ENCODE results near the gene C5orf22. TPM values are rescaled to one million over a fixed set of nuclear protein-coding genes. Genes with fewer than 3 reads are reported as not detected.

C5orf22 gene
- total RNA-seq, 2 experiments from 2014 or later: 20.5 to 33.5 TPM

DNA sequence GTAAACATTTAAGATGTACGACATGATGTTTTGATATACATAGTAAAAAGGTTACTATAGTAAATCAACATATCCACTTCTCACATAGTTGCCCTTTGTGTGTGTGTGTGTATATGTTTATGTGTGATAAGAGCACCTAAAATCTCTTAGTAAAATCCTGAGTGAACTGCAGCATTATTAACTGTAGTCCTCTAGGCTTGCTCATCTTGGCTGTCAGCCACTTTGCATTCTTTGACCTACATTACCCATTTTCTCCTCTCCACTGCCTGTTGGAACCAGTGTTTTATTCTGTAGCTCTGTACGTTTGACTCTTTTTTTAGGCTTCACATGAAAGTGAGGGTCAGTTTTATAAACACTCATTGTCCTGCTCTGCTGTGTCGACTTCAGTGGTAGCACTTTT is 24.4 kb downstream of the C5orf22 start:
- POLR2A ChIA-PET: no interaction called here

GRCh38 chr5:31559942-31560341 is 27.8 kb downstream of the C5orf22 start:
- no peak for TF ChIP-seq EZH2phosphoT487 (IDR thresholded peaks at IDR 0.05; ENCODE audit: borderline replicate concordance, low read depth, low read length)
- TF ChIP-seq, protein P1, sequence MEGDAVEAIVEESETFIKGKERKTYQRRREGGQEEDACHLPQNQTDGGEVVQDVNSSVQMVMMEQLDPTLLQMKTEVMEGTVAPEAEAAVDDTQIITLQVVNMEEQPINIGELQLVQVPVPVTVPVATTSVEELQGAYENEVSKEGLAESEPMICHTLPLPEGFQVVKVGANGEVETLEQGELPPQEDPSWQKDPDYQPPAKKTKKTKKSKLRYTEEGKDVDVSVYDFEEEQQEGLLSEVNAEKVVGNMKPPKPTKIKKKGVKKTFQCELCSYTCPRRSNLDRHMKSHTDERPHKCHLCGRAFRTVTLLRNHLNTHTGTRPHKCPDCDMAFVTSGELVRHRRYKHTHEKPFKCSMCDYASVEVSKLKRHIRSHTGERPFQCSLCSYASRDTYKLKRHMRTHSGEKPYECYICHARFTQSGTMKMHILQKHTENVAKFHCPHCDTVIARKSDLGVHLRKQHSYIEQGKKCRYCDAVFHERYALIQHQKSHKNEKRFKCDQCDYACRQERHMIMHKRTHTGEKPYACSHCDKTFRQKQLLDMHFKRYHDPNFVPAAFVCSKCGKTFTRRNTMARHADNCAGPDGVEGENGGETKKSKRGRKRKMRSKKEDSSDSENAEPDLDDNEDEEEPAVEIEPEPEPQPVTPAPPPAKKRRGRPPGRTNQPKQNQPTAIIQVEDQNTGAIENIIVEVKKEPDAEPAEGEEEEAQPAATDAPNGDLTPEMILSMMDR (conservative IDR thresholded peaks at IDR 0.05; ENCODE audit: low read length): no peak
- Histone ChIP-seq H3K4me1 (ENCODE audit: insufficient read depth, low read length, poor library complexity, severe bottlenecking) (no peaks in the 10 kb centered on the region), H3K27ac (ENCODE audit: low read depth, low read length, poor library complexity, severe bottlenecking) (no peak overlapping the region), H3K9me3 (ENCODE audit: low read length) (no peaks in the 10 kb centered on the region), H2AFZ (ENCODE audit: low read length) (no peak overlapping the region), H3K79me2 (ENCODE audit: insufficient read depth, low read depth, low read length) (no peaks in the 10 kb centered on the region), H4K20me1 (ENCODE audit: insufficient read depth, low read length) (no peaks in the 10 kb centered on the region), H3K9me2 (ENCODE audit: insufficient read depth, low read length) (no peaks in the 10 kb centered on the region), H3K4me2 (ENCODE audit: low read length) (no peak overlapping the region), H3K36me3 (ENCODE audit: insufficient read depth, low read length) (peaks cover 9% of the 10 kb centered on the region), H3K4me3 (ENCODE audit: low read depth, low read length, poor library complexity, severe bottlenecking) (no peak overlapping the region)
- BruUV-seq (replicated peaks): no TSS peak
- intact Hi-C loops (cut with micrococcal nuclease; ENCODE audit: unreplicated experiment): no loop called here
- POLR2A ChIA-PET: interaction anchor here (0.6 kb wide), 1 partner anchor 185 kb away, joined by 5 read pairs; no protein-coding TSS in a partner anchor
- CTCF ChIA-PET (ENCODE audit: unreplicated experiment): no interaction called here
- DNase-seq (ENCODE audit: low spot score): no peak

More for the DNA sequence above, 24.4 kb downstream of the C5orf22 start:
- H4K20me1 ChIP-seq (ENCODE audit: insufficient read depth, low read length): no peaks in the 10 kb centered on the region
- H3K4me2 ChIP-seq (ENCODE audit: low read length): no peak overlapping the region
- DNase-seq (ENCODE audit: low spot score): no peak
- no peak overlapping the region for H3K4me3 ChIP-seq (ENCODE audit: low read depth, low read length, poor library complexity, severe bottlenecking)
- no peak for TF ChIP-seq EZH2phosphoT487 (IDR thresholded peaks at IDR 0.05; ENCODE audit: borderline replicate concordance, low read depth, low read length)
- BruUV-seq (replicated peaks): no TSS peak
- no peaks in the 10 kb centered on the region for H3K9me3 ChIP-seq (ENCODE audit: low read length)
- H3K79me2 ChIP-seq (ENCODE audit: insufficient read depth, low read depth, low read length): no peaks in the 10 kb centered on the region
- no peaks in the 10 kb centered on the region for H3K9me2 ChIP-seq (ENCODE audit: insufficient read depth, low read length)
- intact Hi-C loops (cut with micrococcal nuclease; ENCODE audit: unreplicated experiment): no loop called here
- no peaks in the 10 kb centered on the region for H3K4me1 ChIP-seq (ENCODE audit: insufficient read depth, low read length, poor library complexity, severe bottlenecking)
- H3K36me3 ChIP-seq (ENCODE audit: insufficient read depth, low read length): peaks cover 36% of the 10 kb centered on the region
- H2AFZ ChIP-seq (ENCODE audit: low read length): no peak overlapping the region
- CTCF ChIA-PET (ENCODE audit: unreplicated experiment): no interaction called here
- H3K27ac ChIP-seq (ENCODE audit: low read depth, low read length, poor library complexity, severe bottlenecking): no peak overlapping the region

DNA sequence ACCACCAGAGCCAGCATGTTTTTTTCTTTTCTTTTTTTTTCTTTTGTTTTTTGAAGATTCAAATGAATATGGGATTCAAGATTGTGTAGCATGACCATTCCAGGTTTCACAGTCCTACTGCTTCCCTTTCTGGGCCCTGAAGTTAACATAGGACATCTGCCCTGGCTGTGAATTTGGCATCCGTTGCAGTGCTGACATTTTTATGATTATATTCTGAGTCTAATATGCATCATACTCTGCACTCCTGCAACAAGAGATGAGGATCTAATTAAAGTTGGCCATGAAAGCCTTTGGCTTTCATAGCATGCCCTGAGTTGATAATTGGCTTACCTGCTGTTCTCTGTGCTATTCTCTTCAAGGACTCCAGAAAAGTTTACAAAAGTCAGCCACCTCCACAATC is 29.8 kb downstream of the C5orf22 start:
- H3K9me2 ChIP-seq (ENCODE audit: insufficient read depth, low read length): no peaks in the 10 kb centered on the region
- H4K20me1 ChIP-seq (ENCODE audit: insufficient read depth, low read length): no peaks in the 10 kb centered on the region
- H3K9me3 ChIP-seq (ENCODE audit: low read length): no peaks in the 10 kb centered on the region
- H3K4me2 ChIP-seq (ENCODE audit: low read length): no peak overlapping the region
- no peak overlapping the region for H2AFZ ChIP-seq (ENCODE audit: low read length)
- ChIA-PET POLR2A (no interaction called here), CTCF (ENCODE audit: unreplicated experiment) (no interaction called here)
- BruUV-seq (replicated peaks): no TSS peak
- intact Hi-C loops (cut with micrococcal nuclease; ENCODE audit: unreplicated experiment): no loop called here
- no peaks in the 10 kb centered on the region for H3K36me3 ChIP-seq (ENCODE audit: insufficient read depth, low read length)
- H3K4me1 ChIP-seq (ENCODE audit: insufficient read depth, low read length, poor library complexity, severe bottlenecking): no peaks in the 10 kb centered on the region
- H3K4me3 ChIP-seq (ENCODE audit: low read depth, low read length, poor library complexity, severe bottlenecking): no peak overlapping the region
- no peak for DNase-seq (ENCODE audit: low spot score)
- H3K27ac ChIP-seq (ENCODE audit: low read depth, low read length, poor library complexity, severe bottlenecking): no peak overlapping the region
- TF ChIP-seq, protein P1 (conservative IDR thresholded peaks at IDR 0.05; ENCODE audit: low read length): no peak
- no peak for TF ChIP-seq EZH2phosphoT487 (IDR thresholded peaks at IDR 0.05; ENCODE audit: borderline replicate concordance, low read depth, low read length)
- H3K79me2 ChIP-seq (ENCODE audit: insufficient read depth, low read depth, low read length): no peaks in the 10 kb centered on the region

Measured in OCI-LY7 (cell line).